Activated CD8-positive, alpha-beta memory T cell treated with anti-CD3 and anti-CD28 coated beads, Interleukin-2, amount 50 U/mL, for 24 hours (primary cell): ENCODE measurements around the gene ADGB.
"Not testable (repeated sequence)": the region's sequence is repeated elsewhere in the genome, so short reads cannot be mapped to it uniquely, and the experiment has no call there.

Source experiments
- DNase-seq: peaks from one replicate; pipeline ENCODE4 v3.0.0-alpha.2; 2020; ENCODE audit errors: extremely low read depth

The ADGB gene

DNA sequence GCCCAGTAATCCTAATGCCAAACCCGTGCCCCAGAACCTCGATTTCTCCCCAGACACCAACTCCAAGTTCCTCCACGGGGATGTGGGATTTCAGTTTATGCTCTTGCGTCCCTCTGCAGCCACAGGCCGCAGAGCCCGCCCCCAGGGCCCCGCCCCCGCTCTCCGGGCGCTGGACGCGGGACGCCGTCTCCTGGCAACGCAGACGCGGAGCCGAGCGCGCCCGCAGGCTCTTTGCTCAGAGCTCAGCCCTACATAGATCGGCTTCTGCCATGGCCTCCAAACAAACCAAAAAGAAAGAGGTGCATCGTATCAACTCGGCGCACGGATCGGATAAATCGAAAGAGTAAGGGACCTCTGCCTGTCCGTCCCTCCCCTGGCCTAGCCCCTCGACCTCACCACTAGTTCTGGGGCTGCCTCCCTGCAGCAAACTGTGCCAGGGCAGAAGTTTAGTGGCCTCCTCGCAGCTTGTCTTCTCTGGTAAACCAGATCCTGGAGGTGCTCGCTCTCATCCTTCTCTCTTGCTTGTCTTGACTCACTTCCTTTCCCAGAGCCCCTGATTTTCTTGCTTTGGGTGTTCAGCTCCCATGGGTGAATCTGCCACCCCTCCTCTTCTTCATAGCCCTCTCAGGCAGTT, at the start of gene ADGB:
Gene ADGB, plus strand, starts transcription at position 201 of the 634 bp plus-strand sequence. Its CDS starts 69 bp downstream, at position 270.
- DNase-seq = no peak

DNA sequence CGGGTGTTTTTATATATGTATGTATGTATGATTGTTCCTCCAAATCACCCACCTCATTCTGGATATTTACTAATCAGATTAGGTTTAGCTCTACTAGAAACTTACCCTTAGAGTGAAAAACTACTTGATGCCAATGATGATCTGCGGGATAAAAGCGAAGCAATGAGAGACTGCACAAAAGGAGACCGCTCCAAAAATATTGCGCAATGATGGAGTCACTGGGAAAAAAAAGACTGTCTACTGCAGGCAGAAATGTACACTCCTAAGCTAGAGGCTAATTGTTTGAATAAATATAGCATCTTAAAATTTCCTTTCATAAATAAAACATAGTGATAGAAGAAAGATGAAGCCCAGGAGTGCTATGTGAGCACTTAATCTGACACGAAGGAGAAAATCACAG, 47.9 kb upstream of the ADGB start:
- DNase-seq = no peak

DNA sequence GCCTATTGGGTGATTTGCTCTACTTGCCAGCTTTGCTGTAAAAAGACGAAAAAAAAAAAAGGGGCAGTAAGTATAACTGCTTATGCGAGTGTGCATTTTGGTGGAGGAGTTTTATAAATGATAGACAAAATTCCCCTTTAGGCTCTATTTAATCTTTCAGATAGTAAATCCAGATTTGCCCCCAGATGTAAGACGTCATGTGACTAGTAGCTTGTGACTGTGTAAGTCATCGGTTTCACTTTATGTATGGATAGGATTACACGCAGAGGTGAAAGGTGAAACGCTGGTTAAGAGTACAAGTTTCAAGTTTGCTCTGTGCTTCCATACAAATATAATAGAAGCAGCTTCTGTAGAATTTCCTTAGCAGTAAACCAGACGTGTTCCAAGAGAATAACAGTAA, 47.2 kb upstream of the ADGB start:
- DNase-seq = no peak

DNA sequence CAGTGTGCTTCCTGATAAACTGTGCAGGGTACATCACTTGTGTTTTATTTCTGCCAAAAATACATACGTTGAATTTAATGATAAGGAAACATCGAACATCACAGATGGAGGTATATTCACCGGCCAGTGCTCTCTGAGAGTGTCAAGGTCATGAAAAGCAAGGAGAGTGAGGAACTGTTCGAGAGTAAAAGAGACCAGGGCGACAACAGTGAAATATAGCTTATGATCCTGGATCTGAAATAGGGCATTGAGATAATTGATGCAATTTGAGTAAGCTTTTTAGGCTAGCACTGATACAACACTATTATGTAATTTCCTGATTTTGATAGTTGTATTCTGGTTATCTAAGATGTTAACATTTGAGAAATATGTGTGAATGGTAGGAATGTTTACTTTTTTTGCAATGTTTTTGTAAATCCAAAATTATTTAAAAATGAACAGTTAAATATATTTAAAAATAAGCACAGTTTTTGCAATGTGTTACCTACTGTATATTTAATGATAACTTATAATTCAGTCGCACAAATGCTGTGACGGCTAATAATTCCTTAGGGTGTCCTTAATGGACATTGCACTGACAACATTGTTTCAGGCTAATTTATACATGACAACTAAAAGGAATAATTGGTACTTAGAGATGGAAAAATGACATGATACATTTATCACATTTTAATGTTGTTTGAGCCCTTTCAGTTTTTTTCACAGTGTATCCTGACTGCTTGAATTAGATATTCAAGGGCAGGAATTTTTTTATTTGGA, 45.2 kb upstream of the ADGB start:
- no peak for DNase-seq

DNA sequence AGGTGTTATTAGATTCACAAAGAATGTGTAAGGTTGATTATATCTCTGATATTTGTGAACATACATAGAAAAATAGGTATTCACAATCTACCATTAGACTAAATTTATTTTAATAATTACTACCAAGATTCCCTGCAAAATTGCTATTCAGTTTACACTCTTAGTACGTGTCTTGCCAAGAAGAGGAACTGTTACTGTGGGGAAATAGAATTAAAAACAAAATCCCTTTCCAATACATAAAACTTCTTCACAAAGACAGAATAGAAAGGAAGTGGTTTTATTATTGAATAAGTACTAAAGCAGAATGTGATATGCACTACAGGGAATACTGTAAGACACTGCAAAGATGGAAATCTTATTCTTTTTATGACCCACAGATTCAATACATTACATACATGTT, 38.2 kb upstream of the ADGB start:
- DNase-seq = no peak

DNA sequence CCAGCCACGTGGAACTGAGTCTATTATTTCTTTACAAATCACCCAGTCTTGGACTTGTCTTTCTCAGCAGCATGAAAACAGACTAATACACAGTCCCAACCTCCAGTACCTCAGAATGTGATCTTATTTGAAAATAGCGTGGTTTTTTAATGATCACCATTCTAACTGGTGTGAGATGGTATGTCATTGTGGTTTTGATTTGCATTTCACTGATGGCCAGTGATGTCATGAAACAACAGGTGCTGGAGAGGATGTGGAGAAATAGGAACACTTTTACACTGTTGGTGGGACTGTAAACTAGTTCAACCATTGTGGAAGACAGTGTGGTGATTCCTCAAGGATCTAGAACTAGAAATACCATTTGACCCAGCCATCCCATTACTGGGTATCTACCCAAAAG, 32.1 kb upstream of the ADGB start:
- DNase-seq = not testable (repeated sequence)

DNA sequence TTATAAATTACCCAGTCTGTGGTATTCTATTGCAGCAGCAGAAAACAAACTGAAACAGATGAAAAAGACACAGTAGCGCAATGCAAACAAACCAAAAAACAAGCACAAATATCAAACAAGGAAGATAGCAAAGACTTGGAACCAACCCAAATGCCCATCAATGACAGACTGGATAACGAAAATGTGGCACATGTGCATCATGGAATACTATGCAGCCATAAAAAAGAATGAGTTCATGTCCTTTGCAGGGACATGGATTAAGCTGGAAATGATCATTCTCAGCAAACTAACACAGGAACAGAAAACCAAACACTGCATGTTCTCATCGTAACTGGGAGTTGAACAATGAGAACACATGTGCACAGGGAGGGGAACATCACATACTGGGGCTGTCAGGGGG, 30.2 kb upstream of the ADGB start:
- not testable (repeated sequence) for DNase-seq

DNA sequence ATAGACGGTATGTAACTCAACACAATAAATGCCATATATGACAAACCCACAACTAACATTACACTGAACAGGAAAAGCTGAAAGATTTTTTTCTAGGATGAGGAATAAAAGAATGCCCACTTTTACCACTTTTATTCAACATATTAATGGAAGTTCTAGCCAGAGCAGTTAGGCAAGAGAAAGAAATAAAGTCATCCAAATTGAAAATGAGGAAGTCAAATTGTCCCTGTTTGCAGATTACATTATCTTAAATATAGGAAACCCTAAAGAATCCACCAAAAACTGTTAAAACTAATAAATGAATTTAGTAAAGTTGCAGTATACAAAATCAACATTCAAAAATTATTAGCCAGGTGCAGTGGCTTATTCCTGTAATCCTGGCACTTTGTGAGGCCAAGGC, 24.6 kb upstream of the ADGB start:
- DNase-seq = no peak

DNA sequence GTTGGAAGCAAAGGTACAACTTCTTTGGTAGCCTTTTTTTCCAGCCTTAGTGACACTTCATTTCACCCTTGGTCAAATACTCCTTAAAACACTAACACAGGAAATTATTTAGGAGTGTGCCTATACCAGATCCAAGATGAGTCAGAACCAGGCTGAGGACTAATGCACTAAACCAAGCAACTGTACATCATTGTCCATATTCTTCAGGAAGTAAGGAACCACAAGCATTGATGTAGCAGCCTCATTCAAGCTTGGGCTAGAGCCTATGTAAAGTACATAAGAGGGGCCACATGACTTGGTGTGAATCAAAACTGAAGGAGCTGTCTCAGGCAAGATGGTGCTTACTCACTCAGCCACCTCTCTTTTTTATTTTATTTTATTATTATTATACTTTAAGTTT, 20.7 kb upstream of the ADGB start:
- DNase-seq = no peak

DNA sequence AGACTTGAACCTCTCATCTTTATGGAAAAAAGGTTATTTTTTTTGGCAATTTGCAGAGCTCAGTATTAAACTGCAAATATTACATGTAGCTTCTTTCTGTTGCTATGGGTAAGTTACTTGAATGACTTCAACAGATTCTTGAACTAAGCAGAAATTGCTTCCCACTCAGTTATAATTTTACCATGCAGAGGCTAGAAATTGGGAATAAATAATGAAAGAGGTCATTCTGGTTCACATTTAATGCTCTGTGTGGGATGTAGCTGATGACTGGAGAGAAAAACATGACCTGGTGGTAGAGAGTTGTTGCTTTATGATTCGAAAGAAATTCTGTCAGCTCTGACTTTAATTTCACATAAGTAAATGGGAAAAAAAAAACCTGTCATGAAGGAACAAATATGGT, 16.8 kb upstream of the ADGB start:
- no peak for DNase-seq

DNA sequence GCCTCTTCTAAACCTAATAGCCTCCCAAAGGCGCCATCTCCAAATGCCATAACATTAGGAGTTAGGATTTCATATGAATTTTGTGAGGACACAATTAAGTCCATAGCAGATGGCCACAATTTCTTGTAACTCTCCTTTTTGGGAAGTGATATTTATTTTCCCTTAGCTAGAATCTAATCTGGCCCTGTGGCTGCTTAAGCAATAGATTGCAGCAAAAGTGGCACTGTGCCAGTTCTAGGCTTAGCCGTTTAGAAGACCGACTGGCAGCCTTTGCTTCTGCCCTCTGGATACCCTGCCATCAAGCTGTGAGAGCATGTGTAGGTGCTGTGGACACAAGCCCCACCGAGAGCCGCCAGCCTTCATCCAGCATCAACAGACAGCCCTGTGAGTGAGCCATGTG, 15.9 kb upstream of the ADGB start:
- no peak for DNase-seq

DNA sequence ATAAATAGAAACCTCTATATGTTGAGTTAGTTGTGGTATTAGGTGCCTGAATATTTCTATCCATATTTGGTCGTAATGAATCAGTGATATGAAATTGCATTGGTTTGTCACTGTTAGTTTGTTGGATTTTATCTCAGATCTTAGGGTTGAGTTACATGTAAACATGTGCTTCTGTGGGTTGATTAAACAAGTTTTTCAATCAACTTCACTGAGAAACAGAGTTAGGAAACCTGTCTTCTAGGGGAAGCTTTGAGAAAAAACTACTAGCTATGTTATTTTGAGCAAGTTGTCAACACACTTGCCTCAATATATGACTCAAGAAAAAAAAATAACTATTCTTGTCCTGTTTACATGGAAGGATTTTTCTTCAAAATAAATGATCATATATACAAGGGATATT, 14.8 kb upstream of the ADGB start:
- no peak for DNase-seq

DNA sequence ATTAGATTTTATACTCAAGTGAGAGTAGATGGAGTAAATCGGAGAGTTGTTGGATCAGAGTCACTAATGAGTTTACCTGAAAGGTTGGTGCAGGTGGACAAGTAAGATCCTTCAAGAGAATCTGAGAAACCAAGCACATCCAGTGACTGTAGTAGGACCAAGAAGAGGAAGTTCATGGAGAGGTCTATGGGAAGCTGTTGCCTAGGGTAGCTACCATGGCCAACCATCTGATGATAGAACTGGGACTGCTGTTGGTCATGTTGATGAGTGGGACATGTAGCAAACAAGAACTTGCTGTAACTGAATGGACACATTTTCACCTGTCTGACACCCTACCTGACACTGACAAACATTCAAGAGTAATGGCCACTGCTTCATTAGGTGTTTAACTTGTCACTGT, 11.3 kb upstream of the ADGB start:
- no peak for DNase-seq

DNA sequence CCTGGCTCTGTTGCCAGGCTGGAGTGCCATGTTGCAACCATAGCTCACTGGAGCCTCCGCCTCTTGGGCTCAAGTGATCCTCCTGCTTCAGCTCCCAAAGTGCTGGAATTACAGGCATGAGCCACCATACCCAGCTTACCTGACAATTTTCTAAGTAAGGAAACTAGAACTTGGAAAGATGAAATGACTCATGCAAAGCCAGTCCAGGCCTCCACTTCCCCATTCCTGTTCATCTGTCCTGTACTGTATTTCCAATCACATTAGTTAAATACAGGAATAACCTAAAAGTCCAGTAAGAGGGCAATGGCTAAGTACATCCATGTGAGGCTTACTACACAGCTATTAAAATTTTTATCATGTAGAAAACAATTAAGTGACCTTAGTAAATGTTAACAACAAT, 8.3 kb upstream of the ADGB start:
- DNase-seq = no peak

DNA sequence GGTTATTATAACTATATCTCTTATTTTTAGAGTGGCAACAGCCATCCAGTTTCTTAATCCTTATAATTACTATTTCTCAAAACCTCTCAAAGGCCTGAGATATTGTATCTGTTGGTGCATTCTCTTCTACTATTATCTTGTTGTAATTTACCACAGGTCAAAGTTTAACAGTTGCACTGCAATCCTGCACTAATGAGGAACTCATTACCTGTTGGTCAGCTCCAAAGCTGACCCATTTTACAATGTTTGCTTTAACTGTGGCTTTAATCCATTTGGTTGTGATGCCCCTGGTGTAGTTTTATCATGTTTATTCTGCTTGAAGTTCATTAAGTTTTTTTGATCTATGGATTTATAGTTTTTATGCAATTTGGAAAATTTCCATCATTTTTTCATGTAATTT, 6.3 kb upstream of the ADGB start:
- DNase-seq = no peak

DNA sequence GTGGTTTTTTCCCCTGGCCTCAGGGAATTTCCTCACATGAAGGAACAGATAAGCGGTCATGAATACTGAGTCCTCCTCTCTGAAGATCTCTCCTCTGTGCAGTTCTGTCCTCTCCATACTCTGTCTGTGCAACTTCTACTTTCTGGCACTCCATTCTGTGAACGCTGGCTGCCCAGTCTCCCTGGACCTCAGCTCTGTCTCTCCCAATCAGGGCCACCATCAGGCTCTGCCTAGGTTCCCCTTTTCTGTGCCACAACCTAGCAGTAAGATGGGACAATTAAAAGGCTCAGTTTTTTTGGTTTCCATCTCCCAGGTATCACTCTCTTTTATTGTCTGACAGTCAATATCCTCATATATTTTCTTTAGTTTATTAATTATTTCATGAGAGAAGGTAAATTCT, 4.8 kb upstream of the ADGB start:
- DNase-seq = no peak

DNA sequence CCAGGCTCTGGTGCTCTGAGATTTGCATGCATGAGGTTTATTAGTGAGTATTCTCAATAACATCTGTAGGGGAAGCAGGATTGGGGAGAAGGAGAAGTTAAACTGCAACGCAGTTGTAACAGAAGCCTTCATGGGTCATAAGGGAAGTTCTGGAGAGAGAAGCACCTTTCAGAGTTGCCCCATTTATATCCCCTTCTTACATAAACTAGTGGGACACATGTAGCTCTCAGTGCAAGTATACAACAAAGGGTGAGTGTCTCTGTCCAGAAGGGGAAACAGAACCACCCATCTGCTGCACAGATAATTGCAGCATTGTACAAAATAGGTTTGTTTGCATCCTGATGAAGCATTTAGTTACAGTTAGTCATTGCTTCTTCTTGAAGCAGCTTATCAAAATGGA, 4.3 kb upstream of the ADGB start:
- no peak for DNase-seq

DNA sequence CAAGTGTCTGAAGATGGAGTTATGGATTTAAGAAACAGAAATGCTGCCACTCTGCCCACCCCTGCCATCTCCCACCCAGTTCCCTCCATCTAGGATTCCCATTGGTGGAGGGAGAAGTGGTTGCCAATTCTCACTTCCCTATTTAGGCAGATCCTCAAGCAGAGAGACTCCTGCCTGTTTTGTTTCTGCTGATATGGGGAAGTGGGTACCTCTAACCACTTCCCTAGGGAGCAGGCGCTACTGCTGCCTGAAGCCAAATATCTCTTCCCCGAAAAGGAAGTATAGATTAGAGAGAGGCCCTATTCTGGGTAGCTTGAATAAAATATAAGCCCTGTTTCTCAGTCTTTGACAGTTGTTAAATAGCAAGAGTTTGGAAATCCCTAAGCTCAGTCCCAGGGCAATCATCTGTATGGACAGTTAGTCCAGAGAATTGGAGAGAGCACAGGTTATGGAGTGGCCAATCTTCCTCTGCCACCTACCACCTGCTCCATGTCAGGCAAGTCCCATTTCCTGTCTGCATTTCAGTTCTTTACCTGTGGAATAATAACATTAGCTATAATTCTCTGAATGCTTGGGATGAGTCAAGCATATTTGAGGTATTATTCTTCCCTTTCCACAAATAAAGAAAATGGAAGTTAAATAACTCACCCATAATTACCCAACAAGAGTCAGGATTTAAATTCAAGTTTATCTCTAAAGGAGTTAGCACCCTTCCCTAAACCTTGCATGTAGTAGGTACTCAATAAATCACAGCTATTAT, 2.6 kb upstream of the ADGB start:
- no peak for DNase-seq

DNA sequence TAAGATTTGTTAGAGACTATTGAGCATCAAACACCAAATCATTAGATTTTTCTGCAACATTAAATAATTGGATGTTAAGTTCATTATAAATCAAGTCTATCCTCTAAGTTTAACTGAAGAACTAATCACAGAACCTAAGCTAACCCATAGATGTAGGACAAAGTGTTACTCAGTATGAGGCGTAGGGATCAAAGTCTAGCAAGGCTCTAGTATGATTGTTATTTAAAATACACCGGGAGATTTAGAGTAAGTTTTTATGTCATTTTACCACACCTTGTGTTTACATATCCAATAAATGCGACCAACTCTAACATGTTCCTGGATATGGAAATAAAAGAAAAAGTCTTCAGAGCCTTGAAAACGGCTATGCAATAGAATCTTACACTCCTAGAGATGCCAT, 2.6 kb downstream of the ADGB start:
- no peak for DNase-seq

DNA sequence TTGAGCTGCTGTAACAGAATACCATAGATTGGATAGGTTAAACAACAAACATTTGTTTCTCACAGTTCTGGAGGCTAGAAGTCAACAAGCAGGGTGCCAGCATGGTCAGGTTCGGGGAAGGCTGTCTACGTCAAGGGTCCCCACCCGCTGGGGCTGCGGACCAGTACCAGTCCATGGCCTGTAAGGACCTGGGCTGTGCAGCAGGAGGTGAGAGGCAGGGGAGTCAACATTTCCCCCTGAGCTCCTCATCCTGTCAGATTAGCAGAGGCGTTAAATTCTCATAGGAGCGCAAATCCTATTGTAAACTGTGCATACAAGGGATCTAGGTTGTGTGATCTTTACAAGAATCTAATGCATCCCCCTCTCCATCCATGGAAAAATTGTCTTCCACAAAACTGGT, 3.8 kb downstream of the ADGB start:
- no peak for DNase-seq

DNA sequence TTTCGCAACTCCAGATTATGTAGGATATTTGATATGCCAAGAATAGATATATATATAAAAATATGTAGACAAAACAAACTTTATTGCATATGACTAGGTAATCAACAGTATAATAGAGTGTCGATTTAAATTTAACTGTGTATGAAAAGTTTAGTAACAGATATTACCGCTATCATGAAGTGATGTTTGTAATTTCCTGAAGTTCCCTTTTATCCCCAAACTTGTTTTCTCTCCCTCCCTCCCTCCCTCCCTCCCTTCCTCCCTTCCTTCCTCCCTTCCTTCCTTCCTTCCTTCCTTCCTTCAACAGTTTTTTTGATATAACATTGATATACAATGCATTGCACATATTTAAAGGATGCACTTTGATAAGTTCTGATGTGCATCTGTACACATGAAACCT, 15.2 kb downstream of the ADGB start:
- no peak for DNase-seq

DNA sequence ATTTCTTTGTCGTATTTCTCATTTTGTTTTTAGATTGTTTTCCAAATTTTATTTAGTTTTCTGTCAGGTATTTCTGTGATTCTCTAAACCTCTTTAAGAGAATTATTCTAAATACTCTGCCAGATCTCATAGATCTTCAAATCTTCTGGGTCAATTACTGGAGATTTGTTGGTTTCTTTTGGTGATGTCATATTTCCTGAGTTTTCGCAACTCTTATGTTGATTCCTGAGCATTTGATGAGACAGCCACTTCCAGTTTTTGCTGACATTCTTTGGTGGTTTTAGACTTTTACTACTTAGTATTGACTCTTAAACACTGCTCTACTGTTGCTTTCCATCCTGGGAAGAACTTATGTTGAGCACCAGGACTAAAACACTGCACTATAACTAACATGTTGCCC, 21.9 kb downstream of the ADGB start:
- no peak for DNase-seq

DNA sequence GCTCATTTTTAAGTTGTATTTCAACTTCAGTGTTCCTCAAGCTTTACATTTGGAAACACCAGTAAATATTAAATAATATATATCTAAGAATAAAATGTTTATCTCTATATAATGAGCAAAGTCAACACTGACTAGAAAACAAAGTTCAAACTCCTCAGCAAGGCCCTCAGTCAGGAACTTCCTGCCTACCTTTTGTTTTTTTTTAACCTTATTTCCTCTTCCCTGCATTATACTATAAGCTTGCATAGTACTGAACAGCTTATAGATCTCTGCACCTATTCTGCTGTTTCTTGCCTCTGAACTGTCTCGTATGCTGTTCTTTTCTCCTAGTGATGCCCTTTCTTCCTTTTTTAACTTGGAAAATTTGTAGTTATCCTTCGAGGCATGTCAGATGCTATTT, 29.6 kb downstream of the ADGB start:
- no peak for DNase-seq
